ENCODE data around the gene AFAP1. TPM values are rescaled to one million over a fixed set of nuclear protein-coding genes. Genes with fewer than 3 reads are reported as not detected.

Gene AFAP1
- polyA plus RNA-seq, 3 donors, result not detected

DNA sequence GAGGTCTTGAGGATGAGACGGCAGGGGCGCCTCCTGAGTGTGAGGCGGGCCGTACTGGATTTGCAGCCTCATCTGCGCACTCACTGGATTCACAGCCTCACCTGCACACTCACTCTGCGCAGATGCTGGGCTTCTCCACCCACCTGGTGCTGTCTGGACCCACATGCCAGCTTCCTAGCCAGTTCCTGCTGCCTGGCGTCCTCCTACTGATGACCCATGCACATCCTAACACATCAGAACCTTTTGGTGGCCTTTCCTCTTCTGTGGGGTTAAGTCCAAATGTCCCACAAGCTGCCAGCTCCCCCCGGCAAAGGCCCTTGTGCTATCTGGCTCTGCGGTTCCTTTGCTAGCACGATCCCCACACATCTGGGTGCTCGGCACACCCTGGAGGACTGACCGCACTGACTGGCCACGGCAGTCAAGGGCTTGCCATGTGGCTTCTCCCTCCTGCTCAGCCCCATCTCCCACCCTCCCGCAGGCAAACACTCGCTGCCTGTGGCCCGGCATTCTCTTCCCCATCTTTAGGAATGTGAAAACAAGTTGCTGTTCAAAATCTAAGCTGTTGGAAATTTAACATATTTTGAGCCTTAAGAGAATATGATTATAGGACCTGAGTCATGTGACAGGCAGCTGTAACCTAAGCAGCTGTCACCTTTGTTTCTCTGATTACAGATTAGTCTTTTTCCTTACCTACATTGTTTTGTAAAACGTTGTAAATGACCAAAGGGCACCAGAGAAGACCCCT, 39.4 kb upstream of the AFAP1 start:
- intact Hi-C loops (cut with micrococcal nuclease), result no loop called here
- 81% methylated on average over 12 of the region's 17 CpGs for WGBS (ENCODE audit: insufficient coverage)
- Histone ChIP-seq H2AFZ (ENCODE audit: insufficient read depth, low read depth, low read length, poor library complexity, severe bottlenecking) (no peak overlapping the region), H3K4me3 (replicated peaks in 1 of 3; ENCODE audit: low read depth in 2 of 3, low read length in 3 of 3) (no peak overlapping the region), H3K9ac (ENCODE audit: insufficient read depth, low read length, poor library complexity, severe bottlenecking) (no peak overlapping the region), H3K27me3 (ENCODE audit: control insufficient read depth in 2 of 2, insufficient read depth in 2 of 2, low read length in 2 of 2) (peaks cover 0 to 2% of the 10 kb centered on the region in 2 donors), H4K20me1 (ENCODE audit: insufficient read depth, low read length) (no peaks in the 10 kb centered on the region), H3K79me2 (ENCODE audit: insufficient read depth, low read length) (no peaks in the 10 kb centered on the region), H3K27ac (ENCODE audit: low read depth in 1 of 2, low read length in 2 of 2) (no peak overlapping the region), H3K9me3 (replicated peaks in 1 of 2; ENCODE audit: control insufficient read depth in 1 of 2, insufficient read depth in 1 of 2, low read length in 2 of 2) (no peaks in the 10 kb centered on the region), H3K4me1 (ENCODE audit: control insufficient read depth in 1 of 2, insufficient read depth in 2 of 2, low read length in 2 of 2) (no peaks in the 10 kb centered on the region), H3K36me3 (replicated peaks in 1 of 2; ENCODE audit: control insufficient read depth in 1 of 2, insufficient read depth in 2 of 2, low read length in 2 of 2) (no peaks in the 10 kb centered on the region), H3K4me2 (replicated peaks; ENCODE audit: extremely low read depth, low read length, poor library complexity, severe bottlenecking) (no peak overlapping the region)
- Mint-ChIP-seq H3K9me3 (peaks cover 0 to 2% (median 0%) of the 10 kb centered on the region in 7 donors), H3K4me3 (no peak overlapping the region), H3K27ac (no peak overlapping the region), H3K4me1 (no peaks in the 10 kb centered on the region), H3K27me3 (ENCODE audit: low read depth in 3 of 3) (peaks cover 5 to 9% (median 6%) of the 10 kb centered on the region in 3 donors), H3K36me3 (no peaks in the 10 kb centered on the region)
- DNase-seq, result no peak
- TF ChIP-seq, protein P1, sequence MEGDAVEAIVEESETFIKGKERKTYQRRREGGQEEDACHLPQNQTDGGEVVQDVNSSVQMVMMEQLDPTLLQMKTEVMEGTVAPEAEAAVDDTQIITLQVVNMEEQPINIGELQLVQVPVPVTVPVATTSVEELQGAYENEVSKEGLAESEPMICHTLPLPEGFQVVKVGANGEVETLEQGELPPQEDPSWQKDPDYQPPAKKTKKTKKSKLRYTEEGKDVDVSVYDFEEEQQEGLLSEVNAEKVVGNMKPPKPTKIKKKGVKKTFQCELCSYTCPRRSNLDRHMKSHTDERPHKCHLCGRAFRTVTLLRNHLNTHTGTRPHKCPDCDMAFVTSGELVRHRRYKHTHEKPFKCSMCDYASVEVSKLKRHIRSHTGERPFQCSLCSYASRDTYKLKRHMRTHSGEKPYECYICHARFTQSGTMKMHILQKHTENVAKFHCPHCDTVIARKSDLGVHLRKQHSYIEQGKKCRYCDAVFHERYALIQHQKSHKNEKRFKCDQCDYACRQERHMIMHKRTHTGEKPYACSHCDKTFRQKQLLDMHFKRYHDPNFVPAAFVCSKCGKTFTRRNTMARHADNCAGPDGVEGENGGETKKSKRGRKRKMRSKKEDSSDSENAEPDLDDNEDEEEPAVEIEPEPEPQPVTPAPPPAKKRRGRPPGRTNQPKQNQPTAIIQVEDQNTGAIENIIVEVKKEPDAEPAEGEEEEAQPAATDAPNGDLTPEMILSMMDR (IDR thresholded peaks at IDR 0.05), result no peak

DNA sequence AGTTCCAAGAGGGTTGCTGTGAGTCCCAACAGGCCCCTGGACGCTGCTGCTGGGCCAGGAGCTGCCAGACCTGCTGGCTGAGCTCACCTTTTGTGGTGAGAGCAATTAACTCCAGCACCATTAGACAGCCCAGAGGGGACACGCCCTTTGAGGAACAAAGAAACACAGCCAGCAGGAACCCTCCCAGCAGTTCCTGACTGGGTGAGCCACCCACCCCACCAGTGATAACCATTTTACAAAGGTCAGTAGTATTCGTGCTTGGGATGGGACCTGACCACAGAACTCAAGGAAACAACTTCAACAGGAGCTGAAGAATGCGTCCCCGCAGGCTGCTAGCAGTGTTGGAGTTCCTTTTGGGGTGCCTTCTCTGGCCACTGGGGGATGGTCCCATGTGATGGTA, 38.8 kb upstream of the AFAP1 start:
- Mint-ChIP-seq H3K27me3 (ENCODE audit: low read depth in 3 of 3) (peaks cover 6 to 10% (median 7%) of the 10 kb centered on the region in 3 donors), H3K36me3 (no peaks in the 10 kb centered on the region), H3K4me3 (no peak overlapping the region), H3K27ac (no peak overlapping the region), H3K9me3 (peaks cover 0 to 2% (median 0%) of the 10 kb centered on the region in 7 donors), H3K4me1 (no peaks in the 10 kb centered on the region)
- 79% methylated on average over 4 of the region's 5 CpGs for WGBS (ENCODE audit: insufficient coverage)
- no peak for DNase-seq
- Histone ChIP-seq H3K27ac (ENCODE audit: low read depth in 1 of 2, low read length in 2 of 2) (no peak overlapping the region), H3K4me2 (replicated peaks; ENCODE audit: extremely low read depth, low read length, poor library complexity, severe bottlenecking) (no peak overlapping the region), H3K4me3 (replicated peaks in 1 of 3; ENCODE audit: low read depth in 2 of 3, low read length in 3 of 3) (no peak overlapping the region), H3K79me2 (ENCODE audit: insufficient read depth, low read length) (no peaks in the 10 kb centered on the region), H3K4me1 (ENCODE audit: control insufficient read depth in 1 of 2, insufficient read depth in 2 of 2, low read length in 2 of 2) (no peaks in the 10 kb centered on the region), H4K20me1 (ENCODE audit: insufficient read depth, low read length) (no peaks in the 10 kb centered on the region), H3K27me3 (ENCODE audit: control insufficient read depth in 2 of 2, insufficient read depth in 2 of 2, low read length in 2 of 2) (peaks cover 0 to 2% of the 10 kb centered on the region in 2 donors), H3K9me3 (replicated peaks in 1 of 2; ENCODE audit: control insufficient read depth in 1 of 2, insufficient read depth in 1 of 2, low read length in 2 of 2) (no peaks in the 10 kb centered on the region), H3K9ac (ENCODE audit: insufficient read depth, low read length, poor library complexity, severe bottlenecking) (no peak overlapping the region), H3K36me3 (replicated peaks in 1 of 2; ENCODE audit: control insufficient read depth in 1 of 2, insufficient read depth in 2 of 2, low read length in 2 of 2) (no peaks in the 10 kb centered on the region), H2AFZ (ENCODE audit: insufficient read depth, low read depth, low read length, poor library complexity, severe bottlenecking) (no peak overlapping the region)
- intact Hi-C loops (cut with micrococcal nuclease), result no loop called here
- TF ChIP-seq, protein P1 (IDR thresholded peaks at IDR 0.05), result no peak
